GM23338 (cell line): ENCODE measurements around the gene SHISA9. TPM values are rescaled to one million over a fixed set of nuclear protein-coding genes. Genes with fewer than 3 reads are reported as not detected.

Source experiments
- ATAC-seq: fragments of 200-7000 bp; cut with Tn5 transposase; 3 replicates; pipeline ENCODE4 v1.9.1; 2020
- DNase-seq: peaks from one replicate; pipeline ENCODE4 v3.0.0-alpha.2; 2015; ENCODE audit warnings: low spot score
- H2AFZ ChIP-seq: fragments of 200-600 bp; sonication (generic); 2 replicates; pipeline ENCODE4 v1.8.0; 2016; ENCODE audit warnings: antibody characterized with exemption, mild to moderate bottlenecking, moderate library complexity
- H3F3A ChIP-seq: fragments of 200-600 bp; sonication (generic); replicated peaks from 2 replicates; pipeline ENCODE4 v1.8.0; 2017; ENCODE audit warnings: antibody characterized with exemption, mixed run types, low read depth
- H3K27ac ChIP-seq: fragments of 200-600 bp; sonication (generic); 2 replicates; pipeline ENCODE4 v1.6.1; 2016; ENCODE audit warnings: low read depth
- H3K27me3 ChIP-seq: fragments of 200-600 bp; sonication (generic); 2 replicates; pipeline ENCODE4 v1.8.0; 2016; ENCODE audit warnings: mild to moderate bottlenecking, mixed run types, moderate library complexity; ENCODE audit not compliant: insufficient read depth
- H3K36me3 ChIP-seq: fragments of 200-600 bp; sonication (generic); 2 replicates; pipeline ENCODE4 v1.8.0; 2016; ENCODE audit warnings: mild to moderate bottlenecking; ENCODE audit not compliant: insufficient read depth
- H3K4me1 ChIP-seq: fragments of 200-600 bp; sonication (generic); 2 replicates; pipeline ENCODE4 v1.8.0; 2016; ENCODE audit warnings: mild to moderate bottlenecking, moderate library complexity; ENCODE audit not compliant: insufficient read depth
- H3K4me2 ChIP-seq: fragments of 200-600 bp; sonication (generic); 2 replicates; pipeline ENCODE4 v1.7.1; 2017; ENCODE audit warnings: mixed run types
- H3K4me3 ChIP-seq: fragments of 200-600 bp; sonication (generic); 2 replicates; pipeline ENCODE4 v1.6.1; 2016; ENCODE audit warnings: mixed run types
- H3K79me2 ChIP-seq: fragments of 200-600 bp; sonication (generic); replicated peaks from 2 replicates; pipeline ENCODE4 v1.8.0; 2017; ENCODE audit warnings: mild to moderate bottlenecking; ENCODE audit not compliant: insufficient read depth
- H3K9me2 ChIP-seq: fragments of 200-600 bp; sonication (generic); 2 replicates; pipeline ENCODE4 v1.8.0; 2017; ENCODE audit not compliant: insufficient read depth
- H4K20me1 ChIP-seq: fragments of 200-600 bp; sonication (generic); replicated peaks from 2 replicates; pipeline ENCODE4 v1.8.0; 2017; ENCODE audit warnings: mild to moderate bottlenecking; ENCODE audit not compliant: insufficient read depth
- H3K27ac Mint-ChIP-seq: 2 replicates; pipeline ENCODE4 v1.8.0; 2020; ENCODE audit warnings: inconsistent platforms, mild to moderate bottlenecking, moderate library complexity, mixed read lengths
- H3K27me3 Mint-ChIP-seq: 3 replicates; pipeline ENCODE4 v1.8.0; 2022; ENCODE audit warnings: low read depth, mild to moderate bottlenecking, moderate library complexity, mixed read lengths, inconsistent platforms; ENCODE audit not compliant: insufficient read depth, poor library complexity
- H3K36me3 Mint-ChIP-seq: 3 replicates; pipeline ENCODE4 v1.8.0; 2021; ENCODE audit warnings: low read depth, mild to moderate bottlenecking, inconsistent platforms, moderate library complexity, mixed read lengths
- H3K4me1 Mint-ChIP-seq: 3 replicates; pipeline ENCODE4 v1.8.0; 2020; ENCODE audit warnings: mild to moderate bottlenecking, inconsistent platforms, mixed read lengths
- H3K4me3 Mint-ChIP-seq: 3 replicates; pipeline ENCODE4 v1.8.0; 2021; ENCODE audit warnings: moderate library complexity, mild to moderate bottlenecking, inconsistent platforms, mixed read lengths
- H3K9me3 Mint-ChIP-seq: 3 replicates; pipeline ENCODE4 v1.8.0; 2020; ENCODE audit warnings: moderate library complexity, mild to moderate bottlenecking, inconsistent platforms, mixed read lengths
- CREB1 ChIP-seq: fragments of 250-450 bp; sonication (Bioruptor Pico); IDR thresholded peaks from 2 replicates; pipeline ENCODE4 v1.5.0; 2020; ENCODE audit warnings: low read depth, mild to moderate bottlenecking, moderate library complexity
- ETS1 ChIP-seq: IDR thresholded peaks from 2 replicates; pipeline ENCODE4 v1.6.1; 2016; ENCODE audit warnings: antibody characterized with exemption
- EZH2 ChIP-seq: fragments of 200-600 bp; sonication (generic); IDR thresholded peaks from one replicate; pipeline ENCODE4 v1.8.0; 2017; ENCODE audit warnings: antibody characterized with exemption, mild to moderate bottlenecking, low read depth; ENCODE audit not compliant: unreplicated experiment
- EZH2phosphoT487 ChIP-seq: fragments of 200-600 bp; sonication (generic); IDR thresholded peaks from one replicate; pipeline ENCODE4 v1.8.1; 2018; ENCODE audit warnings: antibody characterized with exemption; ENCODE audit not compliant: unreplicated experiment
- JUNB ChIP-seq: IDR thresholded peaks from one replicate; pipeline ENCODE4 v1.6.1; 2016; ENCODE audit warnings: antibody characterized with exemption; ENCODE audit not compliant: unreplicated experiment
- NANOG ChIP-seq: IDR thresholded peaks from 2 replicates; pipeline ENCODE4 v1.6.1; 2016; ENCODE audit warnings: antibody characterized with exemption, borderline replicate concordance
- POLR2AphosphoS5 ChIP-seq: IDR thresholded peaks from 2 replicates; pipeline ENCODE4 v1.6.1; 2016; ENCODE audit warnings: antibody characterized with exemption, low read depth
- REST ChIP-seq: IDR thresholded peaks from one replicate; pipeline ENCODE4 v1.6.1; 2018; ENCODE audit warnings: antibody characterized with exemption; ENCODE audit not compliant: unreplicated experiment
- STAT1 ChIP-seq: IDR thresholded peaks from one replicate; pipeline ENCODE4 v1.6.1; 2016; ENCODE audit warnings: antibody characterized with exemption; ENCODE audit not compliant: unreplicated experiment
- ZNF114 ChIP-seq: fragments of 250-450 bp; sonication (Bioruptor Pico); IDR thresholded peaks from 2 replicates; pipeline ENCODE4 v1.5.0; 2020; ENCODE audit warnings: mild to moderate bottlenecking, moderate library complexity
- ZNF331 ChIP-seq: fragments of 250-450 bp; sonication (Bioruptor Pico); IDR thresholded peaks from 2 replicates; pipeline ENCODE4 v1.5.0; 2020; ENCODE audit warnings: low read depth, mild to moderate bottlenecking, moderate library complexity
- ZNF462 ChIP-seq: fragments of 250-450 bp; sonication (Bioruptor Pico); IDR thresholded peaks from 2 replicates; pipeline ENCODE4 v1.5.0; 2020; ENCODE audit warnings: mild to moderate bottlenecking, moderate library complexity
- polyA plus RNA-seq: library from polyadenylated mRNA; unstranded; fragments of >200 nt; fragmentation: Nextera tagmentation; extraction: Ambion mirVana; gene quantifications from 2 replicates; pipeline ENCODE4 v1.2.1, GENCODE V29; 2016
- total RNA-seq: library from RNA; depleted of rRNA; stranded (reverse); fragments of >200 nt; shearing (Covaris generic); gene quantifications from 2 replicates; pipeline ENCODE4 v1.2.3, GENCODE V29; 2014
- TF ChIP-seq, protein P1 (sequence below), 2 experiments: fragments of 200-600 bp in 1 of 2; sonication (generic) in 1 of 2; conservative IDR thresholded peaks; 2 replicates each; pipeline versions ENCODE4 v1.5.1 to v1.6.1; 2016 to 2017; ENCODE audit warnings: antibody characterized with exemption in 2 of 2, low read depth in 2 of 2, mild to moderate bottlenecking in 2 of 2, moderate library complexity in 1 of 2

SHISA9 gene
- total and polyA plus RNA-seq, 2 experiments from 2014 or later = 10.4 to 45.6 TPM

- no peak for TF ChIP-seq ZNF462 (CRISPR knock-in tag)
- no peak for TF ChIP-seq ETS1
- TF ChIP-seq EZH2phosphoT487 = no peak
- no peak for TF ChIP-seq ZNF114 (CRISPR knock-in tag)
- no peak for TF ChIP-seq ZNF331 (CRISPR knock-in tag)
- TF ChIP-seq JUNB = no peak
- TF ChIP-seq CREB1 (CRISPR knock-in tag) = no peak
- no peak for TF ChIP-seq NANOG
- no peak for TF ChIP-seq POLR2AphosphoS5
- TF ChIP-seq EZH2 = no peak
Measured at GRCh38 chr16:12878973-12879372, 22.4 kb upstream of the SHISA9 start (continued).

DNA sequence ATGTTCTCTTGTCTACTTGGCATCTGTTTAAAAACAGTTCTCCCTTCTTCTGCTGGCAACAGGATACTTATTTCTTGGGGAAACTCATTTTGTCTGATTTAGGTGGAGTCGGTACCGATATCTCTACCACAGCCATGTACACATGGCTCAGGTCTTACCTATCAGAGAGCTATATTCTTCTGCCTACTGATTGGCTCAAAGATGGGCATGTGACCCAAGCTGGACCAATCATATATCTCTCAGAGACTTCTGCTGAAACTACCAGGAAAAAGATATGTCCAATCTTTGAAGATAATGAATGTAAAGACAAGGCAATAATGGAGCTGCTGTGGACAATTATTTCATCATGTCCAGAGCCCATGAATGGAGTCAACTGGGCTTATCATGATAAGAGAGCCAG lies 21.6 kb upstream of the SHISA9 start:
- H3K4me2 ChIP-seq = no peak overlapping the region
- no peak overlapping the region for H3K4me3 Mint-ChIP-seq
- H3K27ac ChIP-seq = no peak overlapping the region
- ATAC-seq (no peak), DNase-seq (no peak)
- no peaks in the 10 kb centered on the region for H3K36me3 ChIP-seq
- peaks cover 7% of the 10 kb centered on the region for H3K27me3 Mint-ChIP-seq
- H3K4me3 ChIP-seq = no peak overlapping the region
- no peaks in the 10 kb centered on the region for H3K27me3 ChIP-seq
- no peaks in the 10 kb centered on the region for H4K20me1 ChIP-seq
- H3K4me1 Mint-ChIP-seq = no peaks in the 10 kb centered on the region
- peaks cover 3% of the 10 kb centered on the region; the same call in 2 of the 3 replicates for H3K9me3 Mint-ChIP-seq
- H3K27ac Mint-ChIP-seq = no peak overlapping the region
- no peak overlapping the region for H2AFZ ChIP-seq
- H3K79me2 ChIP-seq = no peaks in the 10 kb centered on the region
- H3K4me1 ChIP-seq = no peaks in the 10 kb centered on the region; the same call in 1 of the 2 replicates
- no peaks in the 10 kb centered on the region for H3K36me3 Mint-ChIP-seq
- H3K9me2 ChIP-seq = no peaks in the 10 kb centered on the region
- H3F3A ChIP-seq = no peaks in the 10 kb centered on the region
- no peak for TF ChIP-seq STAT1
- TF ChIP-seq POLR2AphosphoS5 = no peak
- TF ChIP-seq REST = no peak
- TF ChIP-seq EZH2phosphoT487 = no peak
- TF ChIP-seq JUNB = no peak
- no peak for TF ChIP-seq EZH2
- TF ChIP-seq ZNF114 (CRISPR knock-in tag) = no peak
- TF ChIP-seq, protein P1, sequence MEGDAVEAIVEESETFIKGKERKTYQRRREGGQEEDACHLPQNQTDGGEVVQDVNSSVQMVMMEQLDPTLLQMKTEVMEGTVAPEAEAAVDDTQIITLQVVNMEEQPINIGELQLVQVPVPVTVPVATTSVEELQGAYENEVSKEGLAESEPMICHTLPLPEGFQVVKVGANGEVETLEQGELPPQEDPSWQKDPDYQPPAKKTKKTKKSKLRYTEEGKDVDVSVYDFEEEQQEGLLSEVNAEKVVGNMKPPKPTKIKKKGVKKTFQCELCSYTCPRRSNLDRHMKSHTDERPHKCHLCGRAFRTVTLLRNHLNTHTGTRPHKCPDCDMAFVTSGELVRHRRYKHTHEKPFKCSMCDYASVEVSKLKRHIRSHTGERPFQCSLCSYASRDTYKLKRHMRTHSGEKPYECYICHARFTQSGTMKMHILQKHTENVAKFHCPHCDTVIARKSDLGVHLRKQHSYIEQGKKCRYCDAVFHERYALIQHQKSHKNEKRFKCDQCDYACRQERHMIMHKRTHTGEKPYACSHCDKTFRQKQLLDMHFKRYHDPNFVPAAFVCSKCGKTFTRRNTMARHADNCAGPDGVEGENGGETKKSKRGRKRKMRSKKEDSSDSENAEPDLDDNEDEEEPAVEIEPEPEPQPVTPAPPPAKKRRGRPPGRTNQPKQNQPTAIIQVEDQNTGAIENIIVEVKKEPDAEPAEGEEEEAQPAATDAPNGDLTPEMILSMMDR (conservative IDR thresholded peaks at IDR 0.05; ENCODE audit: low read depth in 2 of 2) = no peak
